GM19328 (cell line): ENCODE data around the gene HGFAC.

Experiments
- ATAC-seq: cut with Tn5 transposase; IDR thresholded peaks from one replicate; pipeline ENCODE4 v1.9.1; 2021; ENCODE audit warnings: mild to moderate bottlenecking, moderate library complexity; ENCODE audit not compliant: unreplicated experiment

The HGFAC gene

GRCh38 chr4:3472411-3473141, 30.8 kb downstream of the HGFAC start:
- ATAC-seq: no peak

- no peak for ATAC-seq
Measured at GRCh38 chr4:3473181-3473950, 31.6 kb downstream of the HGFAC start.

- ATAC-seq: no peak
Measured at GRCh38 chr4:3473996-3474765, 32.4 kb downstream of the HGFAC start.

GRCh38 chr4:3475041-3475712, 33.4 kb downstream of the HGFAC start:
- no peak for ATAC-seq

- no peak for ATAC-seq
Measured at GRCh38 chr4:3475713-3476260, 34.0 kb downstream of the HGFAC start.

- no peak for ATAC-seq
Measured at GRCh38 chr4:3476341-3476747, 34.6 kb downstream of the HGFAC start.

GRCh38 chr4:3476936-3477749, 35.4 kb downstream of the HGFAC start:
- ATAC-seq: no peak

GRCh38 chr4:3477750-3478430, 36.1 kb downstream of the HGFAC start:
- ATAC-seq: no peak

- ATAC-seq: no peak
Measured at GRCh38 chr4:3478446-3479357, 36.9 kb downstream of the HGFAC start.

GRCh38 chr4:3479358-3480101, 37.8 kb downstream of the HGFAC start:
- ATAC-seq: no peak

GRCh38 chr4:3480528-3481112, 38.9 kb downstream of the HGFAC start:
- ATAC-seq: no peak

GRCh38 chr4:3481113-3481531, 39.4 kb downstream of the HGFAC start:
- ATAC-seq: no peak

GRCh38 chr4:3481783-3482393, 40.1 kb downstream of the HGFAC start:
- ATAC-seq: no peak

- ATAC-seq: no peak
Measured at GRCh38 chr4:3482707-3483106, 40.9 kb downstream of the HGFAC start.

- no peak for ATAC-seq
Measured at GRCh38 chr4:3483471-3483921, 41.7 kb downstream of the HGFAC start.

GRCh38 chr4:3484057-3484973, 42.5 kb downstream of the HGFAC start:
- ATAC-seq: no peak
